ENCODE results near the gene MED4.

DNA sequence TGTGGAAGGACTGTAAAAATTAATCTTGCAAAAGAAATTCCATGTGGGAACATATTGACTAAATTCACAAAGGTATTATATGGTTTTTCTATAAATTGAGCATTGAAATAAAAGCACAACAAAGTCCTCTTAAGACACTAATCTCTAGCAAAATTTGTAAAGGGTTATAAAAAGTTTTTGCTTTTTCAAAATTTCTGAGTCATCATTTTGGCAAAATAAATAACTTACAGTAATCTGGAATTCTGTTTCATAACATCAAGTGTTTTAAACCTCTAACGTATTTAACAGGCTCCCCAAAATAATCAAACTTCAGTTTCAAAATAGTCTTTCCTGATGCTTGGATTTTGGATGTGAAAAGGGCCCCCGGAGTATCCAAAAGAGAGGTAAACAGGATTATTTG, 26.0 kb downstream of the MED4 start:
- TF ChIP-seq, protein P1, sequence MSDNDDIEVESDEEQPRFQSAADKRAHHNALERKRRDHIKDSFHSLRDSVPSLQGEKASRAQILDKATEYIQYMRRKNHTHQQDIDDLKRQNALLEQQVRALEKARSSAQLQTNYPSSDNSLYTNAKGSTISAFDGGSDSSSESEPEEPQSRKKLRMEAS (IDR thresholded peaks at IDR 0.05; ENCODE audit: low read depth, low read length): no peak
- TF ChIP-seq, protein P2, sequence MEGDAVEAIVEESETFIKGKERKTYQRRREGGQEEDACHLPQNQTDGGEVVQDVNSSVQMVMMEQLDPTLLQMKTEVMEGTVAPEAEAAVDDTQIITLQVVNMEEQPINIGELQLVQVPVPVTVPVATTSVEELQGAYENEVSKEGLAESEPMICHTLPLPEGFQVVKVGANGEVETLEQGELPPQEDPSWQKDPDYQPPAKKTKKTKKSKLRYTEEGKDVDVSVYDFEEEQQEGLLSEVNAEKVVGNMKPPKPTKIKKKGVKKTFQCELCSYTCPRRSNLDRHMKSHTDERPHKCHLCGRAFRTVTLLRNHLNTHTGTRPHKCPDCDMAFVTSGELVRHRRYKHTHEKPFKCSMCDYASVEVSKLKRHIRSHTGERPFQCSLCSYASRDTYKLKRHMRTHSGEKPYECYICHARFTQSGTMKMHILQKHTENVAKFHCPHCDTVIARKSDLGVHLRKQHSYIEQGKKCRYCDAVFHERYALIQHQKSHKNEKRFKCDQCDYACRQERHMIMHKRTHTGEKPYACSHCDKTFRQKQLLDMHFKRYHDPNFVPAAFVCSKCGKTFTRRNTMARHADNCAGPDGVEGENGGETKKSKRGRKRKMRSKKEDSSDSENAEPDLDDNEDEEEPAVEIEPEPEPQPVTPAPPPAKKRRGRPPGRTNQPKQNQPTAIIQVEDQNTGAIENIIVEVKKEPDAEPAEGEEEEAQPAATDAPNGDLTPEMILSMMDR (IDR thresholded peaks at IDR 0.05; ENCODE audit: low read depth, low read length): no peak
- TF ChIP-seq POLR2A (IDR thresholded peaks at IDR 0.05; ENCODE audit: extremely low read depth, insufficient read length) (no peak), MYC (IDR thresholded peaks at IDR 0.05; ENCODE audit: low read depth, low read length) (no peak)

All from NB4 (cell line).